Heart left ventricle (tissue), 13 donors: ENCODE data around the gene ST6GALNAC5.

ENCODE experiments used
- CTCF ChIP-seq, 12 donors: fragments of 200-600 bp; sonication (generic) in 4 of 12; IDR thresholded peaks; one replicate each; pipeline versions ENCODE4 v1.5.0 to v1.8.0; 2018 to 2022; ENCODE audit warnings: antibody characterized with exemption in 12 of 12, mild to moderate bottlenecking in 5 of 12
- POLR2A ChIP-seq, 2 donors: fragments of 450-650 bp; IDR thresholded peaks; one replicate each; pipeline ENCODE4 v1.6.1; 2017; ENCODE audit warnings: antibody characterized with exemption in 2 of 2, mild to moderate bottlenecking in 2 of 2, moderate library complexity in 2 of 2
- donor health status: ischemic (EF 13 %, LVEDD 7.1; RV severe dilation, severe dysfunction).
- donor health status: DM: no; HTN: yes; CAD: no.
- donor health status: DM: no; HTN: no; CAD: no.
- donor health status: ischemic (EF 25% LVEDD 6.9; RV normal size, moderate dysfunction).
- donor health status: ischemic (EF 25% LVEDD 5.7; RV mildly dilated, moderate dysfunction).
- donor health status: ischemic (EF 35%, LVEDD 5.7; RV mildly dilated, moderate dysfunction).
- donor health status: nonischemic (EF 11% LVEDD 7.7; RV severe dilation, severe dysfunction).
- donor health status: DM: yes; HTN: yes; CAD: no.
- donor health status: PGD.
- donor health status: ischemic (EF 29% LVEDD 5.4; RV normal size, mild dysfunction).
- donor health status: nonischemic (EF 23%, LVEDD 6.1; RV moderate dilation, normal function).

- TF ChIP-seq CTCF (IDR thresholded peaks at IDR 0.05), result no peak
- no peak for TF ChIP-seq POLR2A (IDR thresholded peaks at IDR 0.05)
These were observed 54.3 kb downstream of the ST6GALNAC5 start for GRCh38 chr1:76921590-76921989.
